ENCODE measurements around the gene IPP. TPM values are rescaled to one million over a fixed set of nuclear protein-coding genes. Genes with fewer than 3 reads are reported as not detected.
"Not testable (repeated sequence)": the region's sequence is repeated elsewhere in the genome, so short reads cannot be mapped to it uniquely, and the experiment has no call there.

Gene IPP
- total RNA-seq, 3 donors from 2014 or later (not counting 1 experiment from before 2014, with no cell fraction given), result 15.3 to 20.8 (median 19.1) TPM

- Mint-ChIP-seq H3K9me3 (no peaks in the 10 kb centered on the region), H3K27ac (no peak overlapping the region), H3K4me1 (peaks cover 7 to 19% of the 10 kb centered on the region in 2 donors), H3K27me3 (ENCODE audit: low read depth in 2 of 2) (peaks cover 0 to 3% of the 10 kb centered on the region in 2 donors), H3K4me3 (no peak overlapping the region), H3K36me3 (no peaks in the 10 kb centered on the region)
- Histone ChIP-seq H3K4me1 (ENCODE audit: control insufficient read depth, insufficient read depth, low read length) (peaks cover 18% of the 10 kb centered on the region), H3K4me3 (ENCODE audit: low read length) (no peak overlapping the region), H3K9me3 (ENCODE audit: control insufficient read depth, insufficient read depth, low read length) (no peaks in the 10 kb centered on the region), H3K27ac (ENCODE audit: low read length) (no peak overlapping the region), H3K36me3 (ENCODE audit: control insufficient read depth, insufficient read depth, low read length) (no peaks in the 10 kb centered on the region), H3K27me3 (ENCODE audit: control insufficient read depth, insufficient read depth, low read length) (no peaks in the 10 kb centered on the region)
- intact Hi-C loops (cut with micrococcal nuclease), result no loop called here
- DNase-seq (no peak), ATAC-seq (no peak)
- 98% methylated on average over 10 of the region's 11 CpGs for WGBS (ENCODE audit: insufficient coverage)
- TF ChIP-seq, protein P1, sequence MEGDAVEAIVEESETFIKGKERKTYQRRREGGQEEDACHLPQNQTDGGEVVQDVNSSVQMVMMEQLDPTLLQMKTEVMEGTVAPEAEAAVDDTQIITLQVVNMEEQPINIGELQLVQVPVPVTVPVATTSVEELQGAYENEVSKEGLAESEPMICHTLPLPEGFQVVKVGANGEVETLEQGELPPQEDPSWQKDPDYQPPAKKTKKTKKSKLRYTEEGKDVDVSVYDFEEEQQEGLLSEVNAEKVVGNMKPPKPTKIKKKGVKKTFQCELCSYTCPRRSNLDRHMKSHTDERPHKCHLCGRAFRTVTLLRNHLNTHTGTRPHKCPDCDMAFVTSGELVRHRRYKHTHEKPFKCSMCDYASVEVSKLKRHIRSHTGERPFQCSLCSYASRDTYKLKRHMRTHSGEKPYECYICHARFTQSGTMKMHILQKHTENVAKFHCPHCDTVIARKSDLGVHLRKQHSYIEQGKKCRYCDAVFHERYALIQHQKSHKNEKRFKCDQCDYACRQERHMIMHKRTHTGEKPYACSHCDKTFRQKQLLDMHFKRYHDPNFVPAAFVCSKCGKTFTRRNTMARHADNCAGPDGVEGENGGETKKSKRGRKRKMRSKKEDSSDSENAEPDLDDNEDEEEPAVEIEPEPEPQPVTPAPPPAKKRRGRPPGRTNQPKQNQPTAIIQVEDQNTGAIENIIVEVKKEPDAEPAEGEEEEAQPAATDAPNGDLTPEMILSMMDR (IDR thresholded peaks at IDR 0.05), result no peak
Observed at GRCh38 chr1:45753248-45754037, 3.0 kb upstream of the IPP start.

DNA sequence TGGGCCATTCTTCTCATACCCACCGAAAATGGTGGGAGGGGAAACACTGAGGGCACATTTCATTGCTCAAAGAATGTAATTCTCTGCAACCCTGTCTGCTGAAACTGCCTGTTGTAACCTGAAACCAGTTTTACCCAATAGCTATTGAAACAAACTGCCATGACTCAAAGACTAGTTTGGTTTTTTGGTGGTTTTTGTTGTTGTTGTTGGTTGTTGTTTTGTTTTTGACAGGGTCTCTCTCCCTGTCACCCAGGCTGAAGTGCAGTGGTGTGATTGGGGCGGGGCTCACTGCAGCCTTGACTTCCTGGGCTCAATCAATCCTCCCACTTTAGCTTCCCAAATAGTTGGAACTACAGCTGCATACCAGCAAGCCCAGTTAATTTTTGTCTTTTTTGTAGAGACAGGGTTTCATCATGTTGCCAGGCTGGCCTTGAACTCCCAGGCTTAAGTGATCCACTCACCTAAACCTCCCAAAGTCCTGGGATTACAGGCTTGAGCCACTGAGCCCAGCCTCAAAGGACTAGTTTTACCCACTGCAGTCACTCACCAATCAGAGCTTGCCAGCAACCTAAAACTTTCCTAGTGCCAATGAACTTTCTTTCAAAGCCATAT lies 2.1 kb upstream of the IPP start:
- no peaks in the 10 kb centered on the region for H3K27me3 ChIP-seq (ENCODE audit: control insufficient read depth, insufficient read depth, low read length)
- no peaks in the 10 kb centered on the region for H3K9me3 Mint-ChIP-seq
- TF ChIP-seq, protein P1 (IDR thresholded peaks at IDR 0.05), result no peak
- H3K27me3 Mint-ChIP-seq (ENCODE audit: low read depth in 2 of 2), result peaks cover 0 to 3% of the 10 kb centered on the region in 2 donors
- H3K4me3 ChIP-seq (ENCODE audit: low read length), result no peak overlapping the region
- peaks cover 18% of the 10 kb centered on the region for H3K4me1 ChIP-seq (ENCODE audit: control insufficient read depth, insufficient read depth, low read length)
- H3K4me3 Mint-ChIP-seq, result peak overlapping the region; percentile 28
- 100% methylated on average over 1 of the region's 2 CpGs for whole genome bisulfite sequencing (ENCODE audit: insufficient coverage)
- no peaks in the 10 kb centered on the region for H3K9me3 ChIP-seq (ENCODE audit: control insufficient read depth, insufficient read depth, low read length)
- peaks cover 7 to 19% of the 10 kb centered on the region in 2 donors for H3K4me1 Mint-ChIP-seq
- no peaks in the 10 kb centered on the region for H3K36me3 Mint-ChIP-seq
- no peaks in the 10 kb centered on the region for H3K36me3 ChIP-seq (ENCODE audit: control insufficient read depth, insufficient read depth, low read length)
- no peak for ATAC-seq
- DNase-seq, result no peak
- H3K27ac ChIP-seq (ENCODE audit: low read length), result no peak overlapping the region
- intact Hi-C loops (cut with micrococcal nuclease), result no loop called here
- peak overlapping the region in 1 of 2 donors; percentile 99 for H3K27ac Mint-ChIP-seq

GRCh38 chr1:45752014-45752413 lies 1.6 kb upstream of the IPP start:
- no peaks in the 10 kb centered on the region for H3K27me3 Mint-ChIP-seq (ENCODE audit: low read depth in 2 of 2)
- H3K9me3 Mint-ChIP-seq, result no peaks in the 10 kb centered on the region
- peak overlapping the region; percentile 70 for H3K4me3 Mint-ChIP-seq
- H3K4me1 Mint-ChIP-seq, result peaks cover 7 to 19% of the 10 kb centered on the region in 2 donors
- Histone ChIP-seq H3K4me1 (ENCODE audit: control insufficient read depth, insufficient read depth, low read length) (peaks cover 18% of the 10 kb centered on the region), H3K4me3 (ENCODE audit: low read length) (no peak overlapping the region), H3K36me3 (ENCODE audit: control insufficient read depth, insufficient read depth, low read length) (no peaks in the 10 kb centered on the region), H3K9me3 (ENCODE audit: control insufficient read depth, insufficient read depth, low read length) (no peaks in the 10 kb centered on the region), H3K27me3 (ENCODE audit: control insufficient read depth, insufficient read depth, low read length) (no peaks in the 10 kb centered on the region), H3K27ac (ENCODE audit: low read length) (peak overlapping the region; percentile 99)
- TF ChIP-seq, protein P1 (IDR thresholded peaks at IDR 0.05), result no peak
- intact Hi-C loops (cut with micrococcal nuclease), result no loop called here
- 94% methylated on average over 2 of the region's 2 CpGs for WGBS (ENCODE audit: insufficient coverage)
- no peak for ATAC-seq
- no peak for DNase-seq
- peak overlapping the region; percentile 99 for H3K27ac Mint-ChIP-seq
- H3K36me3 Mint-ChIP-seq, result no peaks in the 10 kb centered on the region

GRCh38 chr1:45751039-45751838 lies 786 bp upstream of the IPP start:
- H3K27me3 ChIP-seq (ENCODE audit: control insufficient read depth, insufficient read depth, low read length); ATAC-seq; H3K9me3 ChIP-seq (ENCODE audit: control insufficient read depth, insufficient read depth, low read length); H3K9me3 Mint-ChIP-seq; H3K27me3 Mint-ChIP-seq (ENCODE audit: low read depth in 2 of 2); intact Hi-C loops (cut with micrococcal nuclease); H3K36me3 Mint-ChIP-seq; DNase-seq; H3K36me3 ChIP-seq (ENCODE audit: control insufficient read depth, insufficient read depth, low read length): not testable (repeated sequence)
- Mint-ChIP-seq H3K27ac (peak overlapping the region; percentile 99), H3K4me1 (peaks cover 10 to 19% of the 10 kb centered on the region in 2 donors), H3K4me3 (peak overlapping the region; percentile 98)
- Histone ChIP-seq H3K4me1 (ENCODE audit: control insufficient read depth, insufficient read depth, low read length) (peaks cover 18% of the 10 kb centered on the region), H3K4me3 (ENCODE audit: low read length) (peak overlapping the region; percentile 91), H3K27ac (ENCODE audit: low read length) (peak overlapping the region; percentile 99)
- WGBS (ENCODE audit: insufficient coverage), result 88% methylated on average over 23 of the region's 24 CpGs
